ENCODE measurements around the gene RREB1. TPM values are rescaled to one million over a fixed set of nuclear protein-coding genes. Genes with fewer than 3 reads are reported as not detected.

RREB1 gene
- total RNA-seq, 1 donor from 2014 or later: 57.2 TPM

- Histone ChIP-seq H3K4me3 (no peak overlapping the region), H3K4me1 (peaks cover 14% of the 10 kb centered on the region), H3K27ac (no peak overlapping the region), H3K36me3 (peaks cover 0 to 46% of the 10 kb centered on the region in 2 donors), H3K9me3 (no peaks in the 10 kb centered on the region), H3K27me3 (no peaks in the 10 kb centered on the region)
- TF ChIP-seq POLR2A (IDR thresholded peaks at IDR 0.05): no peak
- TF ChIP-seq, protein P1, sequence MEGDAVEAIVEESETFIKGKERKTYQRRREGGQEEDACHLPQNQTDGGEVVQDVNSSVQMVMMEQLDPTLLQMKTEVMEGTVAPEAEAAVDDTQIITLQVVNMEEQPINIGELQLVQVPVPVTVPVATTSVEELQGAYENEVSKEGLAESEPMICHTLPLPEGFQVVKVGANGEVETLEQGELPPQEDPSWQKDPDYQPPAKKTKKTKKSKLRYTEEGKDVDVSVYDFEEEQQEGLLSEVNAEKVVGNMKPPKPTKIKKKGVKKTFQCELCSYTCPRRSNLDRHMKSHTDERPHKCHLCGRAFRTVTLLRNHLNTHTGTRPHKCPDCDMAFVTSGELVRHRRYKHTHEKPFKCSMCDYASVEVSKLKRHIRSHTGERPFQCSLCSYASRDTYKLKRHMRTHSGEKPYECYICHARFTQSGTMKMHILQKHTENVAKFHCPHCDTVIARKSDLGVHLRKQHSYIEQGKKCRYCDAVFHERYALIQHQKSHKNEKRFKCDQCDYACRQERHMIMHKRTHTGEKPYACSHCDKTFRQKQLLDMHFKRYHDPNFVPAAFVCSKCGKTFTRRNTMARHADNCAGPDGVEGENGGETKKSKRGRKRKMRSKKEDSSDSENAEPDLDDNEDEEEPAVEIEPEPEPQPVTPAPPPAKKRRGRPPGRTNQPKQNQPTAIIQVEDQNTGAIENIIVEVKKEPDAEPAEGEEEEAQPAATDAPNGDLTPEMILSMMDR (IDR thresholded peaks at IDR 0.05): no peak
- TF ChIP-seq POLR2AphosphoS5 (IDR thresholded peaks at IDR 0.05; ENCODE audit: insufficient read depth in 1 of 2, low read depth in 1 of 2): no peak
- intact Hi-C loops (cut with DNase I): loop anchor here (10.0 kb wide), 1 partner anchor 510 kb away; no protein-coding TSS in a partner anchor
- no peak for DNase-seq (ENCODE audit: extremely low spot score in 2 of 2)
Observed at GRCh38 chr6:7234547-7234946, 126.8 kb downstream of the RREB1 start.

DNA sequence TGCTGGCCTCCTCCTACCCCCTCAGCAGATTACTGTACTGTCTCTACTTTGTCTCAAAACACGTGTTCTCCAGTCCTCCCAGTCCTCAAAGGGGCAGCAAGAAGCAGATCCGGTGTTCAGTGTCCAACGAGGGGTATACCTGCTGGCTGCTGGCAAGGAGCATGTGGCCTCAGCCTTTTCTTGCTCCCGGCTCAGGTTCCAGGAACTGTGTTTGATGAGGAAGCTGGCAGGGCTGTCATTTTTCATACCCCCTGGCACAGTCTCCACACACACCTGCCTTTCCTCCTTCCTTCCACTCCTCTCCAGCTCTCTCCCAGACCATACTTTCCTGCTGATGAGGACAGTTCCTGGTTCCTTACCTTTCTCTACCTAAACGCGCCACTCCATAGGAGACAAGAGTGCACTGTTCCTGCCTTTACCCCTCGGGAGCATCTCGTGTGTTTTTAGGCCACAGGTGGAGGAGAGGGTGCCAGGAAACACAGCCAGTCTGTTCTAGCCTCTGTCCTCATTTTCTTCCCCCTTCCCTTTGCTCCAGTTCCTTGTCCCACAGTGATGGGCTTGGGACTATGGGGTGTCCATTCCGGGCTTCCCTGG lies 128.0 kb downstream of the RREB1 start:
- Histone ChIP-seq H3K27ac (no peak overlapping the region), H3K4me1 (peaks cover 14% of the 10 kb centered on the region), H3K27me3 (no peaks in the 10 kb centered on the region), H3K9me3 (no peaks in the 10 kb centered on the region), H3K36me3 (peaks cover 0 to 41% of the 10 kb centered on the region in 2 donors), H3K4me3 (no peak overlapping the region)
- intact Hi-C loops (cut with DNase I): loop anchor here (10.0 kb wide), 1 partner anchor 511 kb away; no protein-coding TSS in a partner anchor
- TF ChIP-seq, protein P1 (IDR thresholded peaks at IDR 0.05): no peak
- no peak for TF ChIP-seq POLR2A (IDR thresholded peaks at IDR 0.05)
- no peak for TF ChIP-seq POLR2AphosphoS5 (IDR thresholded peaks at IDR 0.05; ENCODE audit: insufficient read depth in 1 of 2, low read depth in 1 of 2)
- no peak for DNase-seq (ENCODE audit: extremely low spot score in 2 of 2)

DNA sequence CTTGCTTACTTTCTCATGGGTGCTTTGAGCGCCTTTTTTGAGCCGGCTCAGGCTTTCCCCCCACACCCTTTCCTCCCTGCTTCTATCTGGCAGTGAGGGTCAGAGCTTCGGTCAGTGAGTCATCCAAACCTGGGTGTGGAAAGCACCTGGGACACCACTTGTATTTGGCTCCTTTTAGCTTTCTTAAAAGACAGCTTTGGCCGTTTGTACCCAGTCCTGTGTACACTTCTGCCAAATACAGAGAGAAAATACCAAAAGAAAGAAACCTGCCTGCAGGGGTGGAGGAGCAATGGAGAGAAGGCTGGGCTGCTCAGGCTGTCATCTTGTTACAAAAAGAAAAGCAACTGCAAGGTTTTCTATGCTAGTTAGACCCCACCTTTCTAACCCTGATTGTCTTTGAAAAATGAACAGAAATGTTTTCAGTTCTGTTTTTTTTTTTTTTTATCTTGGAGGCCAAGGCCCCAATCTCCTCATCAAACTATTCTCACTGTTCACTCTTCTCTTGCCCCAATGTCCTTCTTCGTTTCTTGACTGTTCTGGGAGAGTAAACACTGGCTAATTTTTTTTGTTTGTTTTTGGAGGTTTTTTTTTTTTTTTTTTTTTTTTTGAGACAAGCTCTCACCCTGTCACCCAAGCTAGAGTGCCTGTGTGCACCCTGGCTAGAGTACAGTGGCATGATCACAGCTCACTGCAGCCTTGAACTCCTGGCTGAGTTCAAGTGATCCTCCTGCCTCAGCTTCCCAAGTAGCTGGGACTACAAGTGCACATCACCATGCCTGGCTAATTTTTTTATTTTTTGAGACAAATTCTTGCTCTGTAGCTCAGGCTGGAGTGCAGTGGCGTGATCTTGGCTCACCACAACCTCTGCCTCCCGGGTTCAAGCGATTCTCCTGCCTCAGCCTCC lies 128.8 kb downstream of the RREB1 start:
- Histone ChIP-seq H3K4me1 (peaks cover 14% of the 10 kb centered on the region), H3K27me3 (no peaks in the 10 kb centered on the region), H3K9me3 (no peaks in the 10 kb centered on the region), H3K4me3 (no peak overlapping the region), H3K36me3 (peaks cover 0 to 34% of the 10 kb centered on the region in 2 donors), H3K27ac (no peak overlapping the region)
- no peak for DNase-seq (ENCODE audit: extremely low spot score in 2 of 2)
- TF ChIP-seq, protein P1 (IDR thresholded peaks at IDR 0.05): no peak
- TF ChIP-seq POLR2A (IDR thresholded peaks at IDR 0.05) (no peak), POLR2AphosphoS5 (IDR thresholded peaks at IDR 0.05; ENCODE audit: insufficient read depth in 1 of 2, low read depth in 1 of 2) (no peak)
- intact Hi-C loops (cut with DNase I): loop anchor here (10.0 kb wide), 1 partner anchor 512 kb away; no protein-coding TSS in a partner anchor

GRCh38 chr6:7237653-7238188 lies 130.0 kb downstream of the RREB1 start:
- H3K4me3 ChIP-seq: no peak overlapping the region
- intact Hi-C loops (cut with DNase I): loop anchor here (10.0 kb wide), 1 partner anchor 513 kb away; no protein-coding TSS in a partner anchor
- H3K4me1 ChIP-seq: peaks cover 19% of the 10 kb centered on the region
- DNase-seq (ENCODE audit: extremely low spot score in 2 of 2): no peak
- no peak overlapping the region for H3K27ac ChIP-seq
- H3K9me3 ChIP-seq: no peaks in the 10 kb centered on the region
- no peaks in the 10 kb centered on the region for H3K27me3 ChIP-seq
- TF ChIP-seq POLR2AphosphoS5 (IDR thresholded peaks at IDR 0.05; ENCODE audit: insufficient read depth in 1 of 2, low read depth in 1 of 2) (no peak), POLR2A (IDR thresholded peaks at IDR 0.05) (no peak)
- TF ChIP-seq, protein P1 (IDR thresholded peaks at IDR 0.05): no peak
- H3K36me3 ChIP-seq: peaks cover 0 to 25% of the 10 kb centered on the region in 2 donors

Measured in vagina (tissue), 2 donors.